Fibroblast of villous mesenchyme (primary cell): ENCODE measurements around the gene GPR160. TPM values are rescaled to one million over a fixed set of nuclear protein-coding genes. Genes with fewer than 3 reads are reported as not detected.

Experiments
- DNase-seq: peaks from one replicate; pipeline ENCODE4 v3.0.0-alpha.2; 2010; ENCODE audit warnings: low read depth
- H3K4me3 ChIP-seq: 2 replicates; pipeline ENCODE4 v1.5.1; 2011; ENCODE audit warnings: low read depth, mild to moderate bottlenecking, low read length
- total RNA-seq: library from RNA; depleted of rRNA; stranded (reverse); fragments of >200 nt; gene quantifications from 2 replicates; pipeline ENCODE4 v1.2.3, GENCODE V29; 2012
- TF ChIP-seq, protein P1 (sequence below): IDR thresholded peaks from 2 replicates; pipeline ENCODE4 v1.5.1; 2012; ENCODE audit warnings: low read depth, mild to moderate bottlenecking, low read length; ENCODE audit not compliant: insufficient read depth

Gene GPR160
- total RNA-seq, 1 donor, result 0.43 TPM

DNA sequence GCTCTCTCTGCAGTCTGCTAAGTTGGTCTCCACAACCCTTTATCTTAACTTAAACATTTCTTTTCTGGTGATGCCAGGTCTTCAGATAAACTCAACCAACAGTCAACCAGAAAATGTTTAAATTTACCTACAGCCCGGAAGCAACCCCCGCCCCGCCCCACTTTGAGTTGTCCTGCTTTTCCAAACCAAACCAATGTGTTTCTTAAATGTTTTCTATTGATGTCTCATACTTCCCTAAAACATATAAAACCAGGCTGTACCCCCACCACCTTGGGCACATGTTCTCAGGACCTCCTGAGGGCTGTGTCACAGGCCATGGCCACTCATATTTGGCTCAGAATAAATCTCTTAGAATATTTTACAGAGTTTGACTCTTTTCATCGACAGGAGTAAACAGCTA lies 13.2 kb upstream of the GPR160 start:
- no peak for DNase-seq
- TF ChIP-seq, protein P1, sequence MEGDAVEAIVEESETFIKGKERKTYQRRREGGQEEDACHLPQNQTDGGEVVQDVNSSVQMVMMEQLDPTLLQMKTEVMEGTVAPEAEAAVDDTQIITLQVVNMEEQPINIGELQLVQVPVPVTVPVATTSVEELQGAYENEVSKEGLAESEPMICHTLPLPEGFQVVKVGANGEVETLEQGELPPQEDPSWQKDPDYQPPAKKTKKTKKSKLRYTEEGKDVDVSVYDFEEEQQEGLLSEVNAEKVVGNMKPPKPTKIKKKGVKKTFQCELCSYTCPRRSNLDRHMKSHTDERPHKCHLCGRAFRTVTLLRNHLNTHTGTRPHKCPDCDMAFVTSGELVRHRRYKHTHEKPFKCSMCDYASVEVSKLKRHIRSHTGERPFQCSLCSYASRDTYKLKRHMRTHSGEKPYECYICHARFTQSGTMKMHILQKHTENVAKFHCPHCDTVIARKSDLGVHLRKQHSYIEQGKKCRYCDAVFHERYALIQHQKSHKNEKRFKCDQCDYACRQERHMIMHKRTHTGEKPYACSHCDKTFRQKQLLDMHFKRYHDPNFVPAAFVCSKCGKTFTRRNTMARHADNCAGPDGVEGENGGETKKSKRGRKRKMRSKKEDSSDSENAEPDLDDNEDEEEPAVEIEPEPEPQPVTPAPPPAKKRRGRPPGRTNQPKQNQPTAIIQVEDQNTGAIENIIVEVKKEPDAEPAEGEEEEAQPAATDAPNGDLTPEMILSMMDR, result no peak
- no peak overlapping the region for H3K4me3 ChIP-seq

DNA sequence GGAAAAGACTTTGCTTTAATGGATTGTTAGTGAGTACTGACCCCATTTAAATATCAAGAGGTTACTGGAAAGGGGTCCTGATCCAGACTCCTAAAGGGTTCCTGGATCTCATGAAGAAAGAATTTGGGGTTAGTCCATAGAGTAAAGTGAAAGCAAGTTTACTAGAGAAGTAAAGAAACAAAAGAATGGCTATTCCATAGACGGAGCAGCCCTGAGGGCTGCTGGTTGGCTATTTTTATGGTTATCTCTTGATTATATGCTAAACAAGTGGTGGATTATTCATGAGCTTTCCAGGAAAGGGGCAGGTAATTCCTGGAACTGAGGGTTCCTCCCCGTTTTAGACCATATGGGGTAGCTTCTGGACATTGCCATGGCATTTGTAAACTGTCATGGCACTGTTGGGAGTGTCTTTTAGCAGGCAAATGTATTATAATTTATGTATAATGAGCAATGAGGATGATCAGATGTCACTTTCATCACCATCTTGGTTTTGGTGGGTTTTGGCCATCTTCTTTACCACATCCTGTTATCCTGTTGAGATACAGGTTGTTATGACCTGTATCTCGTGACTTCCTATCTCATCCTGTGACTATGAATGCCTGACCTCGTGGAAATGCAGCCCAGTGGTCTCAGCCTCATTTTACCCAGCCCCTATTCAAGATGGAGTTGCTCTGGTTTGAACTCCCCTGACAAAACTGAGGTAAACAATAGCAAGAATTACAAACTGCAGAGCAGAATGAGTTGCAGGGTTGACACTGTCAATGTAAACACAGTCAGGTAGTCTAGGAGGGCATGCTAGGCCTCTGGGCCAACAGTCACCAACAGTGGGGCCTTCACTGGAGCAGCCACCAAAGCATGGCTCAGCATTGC lies 10.3 kb upstream of the GPR160 start:
- no peak overlapping the region for H3K4me3 ChIP-seq
- no peak for DNase-seq
- TF ChIP-seq, protein P1, result no peak

DNA sequence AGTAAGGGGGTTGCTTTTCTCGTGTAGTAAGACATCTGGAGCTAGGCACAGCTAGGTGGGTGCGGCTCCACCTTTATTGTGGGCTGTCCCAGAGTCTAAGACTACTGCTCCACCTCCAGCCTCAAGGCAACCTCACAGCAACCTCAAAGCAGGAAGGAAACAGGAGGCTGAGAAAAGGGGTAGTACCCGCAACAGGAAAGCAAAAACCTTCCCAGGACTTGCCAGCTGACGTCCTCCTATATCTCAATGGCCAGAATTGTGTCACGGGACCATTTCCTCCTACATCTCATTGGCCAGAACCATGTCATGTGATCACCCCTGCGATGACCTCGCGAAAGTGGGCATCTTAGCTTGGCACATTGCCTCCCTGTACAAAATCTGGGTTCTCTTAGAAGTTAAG lies 4.3 kb upstream of the GPR160 start:
- no peak overlapping the region for H3K4me3 ChIP-seq
- TF ChIP-seq, protein P1, result no peak
- DNase-seq, result no peak

DNA sequence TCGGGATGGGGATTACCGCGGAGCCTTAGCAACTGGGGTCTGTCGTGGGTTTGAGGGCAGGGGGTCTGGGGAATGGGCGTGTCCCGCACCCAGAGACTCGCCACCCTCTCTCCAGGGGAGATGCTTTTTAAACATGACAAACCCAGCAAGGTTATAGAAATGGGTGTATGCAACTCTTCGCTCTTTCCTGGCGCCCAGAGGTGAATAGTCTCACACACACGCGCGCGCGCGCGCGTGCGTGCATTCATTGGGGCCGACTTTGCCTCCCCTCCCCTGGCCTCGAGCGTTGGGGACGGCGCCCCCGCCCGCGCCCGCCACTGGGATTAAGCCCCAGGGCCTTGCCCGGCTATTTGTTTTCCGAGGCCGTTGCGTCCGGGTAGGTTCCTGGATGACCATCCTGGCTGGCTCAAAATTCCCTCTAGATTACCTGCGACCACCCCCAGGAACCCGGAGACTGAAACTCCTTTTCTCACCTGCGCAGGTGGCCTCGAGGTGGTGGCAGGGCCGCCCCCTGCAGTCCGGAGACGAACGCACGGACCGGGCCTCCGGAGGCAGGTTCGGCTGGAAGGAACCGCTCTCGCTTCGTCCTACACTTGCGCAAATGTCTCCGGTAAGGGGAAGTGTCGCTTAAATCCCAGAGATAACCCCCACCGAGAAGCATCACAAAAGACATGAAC lies 777 bp downstream of the GPR160 start:
- TF ChIP-seq, protein P1, result no peak
- no peak for DNase-seq
- H3K4me3 ChIP-seq, result peak overlapping the region; percentile 48

DNA sequence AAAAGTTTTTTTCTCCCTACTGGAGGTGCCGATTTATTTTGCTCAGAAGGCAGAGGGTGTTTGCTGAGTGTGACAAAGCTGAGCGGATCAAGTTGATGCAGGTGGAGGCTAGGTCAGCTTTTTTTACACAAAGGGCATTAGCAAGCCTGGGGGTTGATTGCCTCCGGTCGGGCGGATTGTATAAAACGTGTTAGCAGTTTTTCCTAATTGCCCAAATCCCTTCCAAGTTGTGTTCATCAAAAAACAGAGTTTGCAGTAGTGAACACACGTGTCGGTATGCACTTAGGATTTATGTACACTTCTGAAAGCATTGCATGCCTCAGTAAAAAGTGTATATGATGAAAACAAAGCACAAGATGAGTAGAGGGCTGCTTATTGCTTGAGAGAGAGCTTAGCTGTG lies 2.6 kb downstream of the GPR160 start:
- TF ChIP-seq, protein P1, result no peak
- H3K4me3 ChIP-seq, result no peak overlapping the region
- DNase-seq, result no peak

DNA sequence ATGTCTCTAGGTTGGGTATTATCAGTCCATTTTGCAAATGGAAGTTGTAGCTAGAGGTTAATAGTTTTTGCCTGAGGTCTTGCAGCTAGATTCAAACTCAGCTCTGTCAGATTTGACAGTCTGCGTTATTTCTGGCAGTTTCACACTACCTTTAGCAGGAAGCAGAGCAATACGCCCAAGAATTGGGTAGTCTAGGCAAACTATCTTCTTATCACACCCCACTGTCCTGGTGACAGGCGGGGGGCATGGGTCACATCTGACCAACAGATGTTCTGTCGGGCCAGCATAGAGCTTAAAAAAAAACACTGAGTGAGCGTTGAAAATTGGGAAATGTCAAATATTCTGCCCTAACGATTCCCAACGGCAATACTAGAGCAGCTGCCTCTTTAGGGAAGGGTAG lies 5.7 kb downstream of the GPR160 start:
- peak; percentile 7 for DNase-seq
- H3K4me3 ChIP-seq, result no peak overlapping the region
- TF ChIP-seq, protein P1, result no peak
